ENCODE measurements around the gene CFAP74.

The CFAP74 gene

DNA sequence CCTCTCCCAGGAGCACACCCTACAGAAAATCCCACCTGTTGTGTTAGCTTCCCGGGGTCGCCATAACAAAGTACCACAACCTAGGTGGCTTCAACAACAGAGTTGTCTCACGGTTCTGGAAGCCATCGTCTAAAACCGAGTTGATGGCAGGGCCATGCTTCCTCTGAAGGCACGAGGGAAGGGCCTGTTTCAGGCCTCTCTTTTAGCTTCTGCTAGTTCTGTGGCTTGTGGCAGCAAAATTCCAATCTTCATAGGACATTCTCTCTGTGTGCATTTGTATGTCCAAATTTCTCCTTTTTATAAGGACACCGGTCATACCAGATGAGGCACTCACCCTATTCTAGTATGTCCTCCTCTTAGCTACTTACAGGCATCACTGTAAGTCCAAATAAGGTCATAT, 3.2 kb downstream of the CFAP74 start:
- no peak overlapping the region for H3K4me2 ChIP-seq (ENCODE audit: low read depth, low read length, poor library complexity, severe bottlenecking)
- no peaks in the 10 kb centered on the region for H3K79me2 ChIP-seq (ENCODE audit: insufficient read depth, low read length)
- no peaks in the 10 kb centered on the region for H3K36me3 ChIP-seq (ENCODE audit: insufficient read depth, low read length)
- H3K4me3 ChIP-seq (ENCODE audit: low read length, poor library complexity, severe bottlenecking), result no peak overlapping the region
- H4K20me1 ChIP-seq (ENCODE audit: insufficient read depth, low read length, poor library complexity, severe bottlenecking), result no peaks in the 10 kb centered on the region
- no peaks in the 10 kb centered on the region for H3F3A ChIP-seq (ENCODE audit: low read depth)
- no peak overlapping the region for H3K9ac ChIP-seq (ENCODE audit: low read depth, low read length, poor library complexity, severe bottlenecking)
- H3K9me2 ChIP-seq (replicated peaks; ENCODE audit: low read depth, low read length), result no peaks in the 10 kb centered on the region
- no peaks in the 10 kb centered on the region for H3K9me3 ChIP-seq (ENCODE audit: insufficient read depth, low read depth, low read length)
- H2AFZ ChIP-seq (ENCODE audit: low read length), result no peak overlapping the region
- no peak for TF ChIP-seq EZH2phosphoT487 (IDR thresholded peaks at IDR 0.05; ENCODE audit: borderline replicate concordance)
- TF ChIP-seq, protein P1, sequence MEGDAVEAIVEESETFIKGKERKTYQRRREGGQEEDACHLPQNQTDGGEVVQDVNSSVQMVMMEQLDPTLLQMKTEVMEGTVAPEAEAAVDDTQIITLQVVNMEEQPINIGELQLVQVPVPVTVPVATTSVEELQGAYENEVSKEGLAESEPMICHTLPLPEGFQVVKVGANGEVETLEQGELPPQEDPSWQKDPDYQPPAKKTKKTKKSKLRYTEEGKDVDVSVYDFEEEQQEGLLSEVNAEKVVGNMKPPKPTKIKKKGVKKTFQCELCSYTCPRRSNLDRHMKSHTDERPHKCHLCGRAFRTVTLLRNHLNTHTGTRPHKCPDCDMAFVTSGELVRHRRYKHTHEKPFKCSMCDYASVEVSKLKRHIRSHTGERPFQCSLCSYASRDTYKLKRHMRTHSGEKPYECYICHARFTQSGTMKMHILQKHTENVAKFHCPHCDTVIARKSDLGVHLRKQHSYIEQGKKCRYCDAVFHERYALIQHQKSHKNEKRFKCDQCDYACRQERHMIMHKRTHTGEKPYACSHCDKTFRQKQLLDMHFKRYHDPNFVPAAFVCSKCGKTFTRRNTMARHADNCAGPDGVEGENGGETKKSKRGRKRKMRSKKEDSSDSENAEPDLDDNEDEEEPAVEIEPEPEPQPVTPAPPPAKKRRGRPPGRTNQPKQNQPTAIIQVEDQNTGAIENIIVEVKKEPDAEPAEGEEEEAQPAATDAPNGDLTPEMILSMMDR (conservative IDR thresholded peaks at IDR 0.05; ENCODE audit: low read length), result no peak
- H3K27me3 ChIP-seq (ENCODE audit: insufficient read depth, low read length, poor library complexity, severe bottlenecking), result no peaks in the 10 kb centered on the region
- H3K4me1 ChIP-seq (ENCODE audit: insufficient read depth, low read length, poor library complexity, severe bottlenecking), result no peaks in the 10 kb centered on the region

DNA sequence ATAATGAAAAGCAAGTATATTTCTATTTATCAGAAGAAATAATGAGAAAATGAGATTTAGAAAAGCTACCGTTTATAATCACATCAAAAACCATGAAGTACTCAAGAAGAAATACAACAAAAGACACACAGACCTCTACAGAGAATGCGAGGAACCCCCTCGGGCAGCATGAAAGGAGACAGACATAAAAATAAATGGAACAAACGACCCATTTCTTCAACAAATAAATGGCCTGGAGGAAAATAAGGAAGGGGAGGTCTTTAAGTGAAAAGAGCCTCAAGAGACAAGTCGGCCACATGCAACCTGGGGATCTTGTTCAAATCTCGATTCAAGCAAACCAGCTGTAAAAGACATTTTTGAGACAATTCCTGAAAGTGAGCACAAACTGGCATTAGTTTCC, 6.0 kb downstream of the CFAP74 start:
- no peak overlapping the region for H3K4me2 ChIP-seq (ENCODE audit: low read depth, low read length, poor library complexity, severe bottlenecking)
- no peaks in the 10 kb centered on the region for H3K27me3 ChIP-seq (ENCODE audit: insufficient read depth, low read length, poor library complexity, severe bottlenecking)
- TF ChIP-seq EZH2phosphoT487 (IDR thresholded peaks at IDR 0.05; ENCODE audit: borderline replicate concordance), result no peak
- TF ChIP-seq, protein P1 (conservative IDR thresholded peaks at IDR 0.05; ENCODE audit: low read length), result no peak
- H3K9me3 ChIP-seq (ENCODE audit: insufficient read depth, low read depth, low read length), result no peaks in the 10 kb centered on the region
- no peaks in the 10 kb centered on the region for H3K4me1 ChIP-seq (ENCODE audit: insufficient read depth, low read length, poor library complexity, severe bottlenecking)
- H3K4me3 ChIP-seq (ENCODE audit: low read length, poor library complexity, severe bottlenecking), result no peak overlapping the region
- no peaks in the 10 kb centered on the region for H3K79me2 ChIP-seq (ENCODE audit: insufficient read depth, low read length)
- H2AFZ ChIP-seq (ENCODE audit: low read length), result no peak overlapping the region
- H3K36me3 ChIP-seq (ENCODE audit: insufficient read depth, low read length), result no peaks in the 10 kb centered on the region
- H3K9ac ChIP-seq (ENCODE audit: low read depth, low read length, poor library complexity, severe bottlenecking), result no peak overlapping the region
- no peaks in the 10 kb centered on the region for H3K9me2 ChIP-seq (replicated peaks; ENCODE audit: low read depth, low read length)
- H3F3A ChIP-seq (ENCODE audit: low read depth), result no peaks in the 10 kb centered on the region
- no peaks in the 10 kb centered on the region for H4K20me1 ChIP-seq (ENCODE audit: insufficient read depth, low read length, poor library complexity, severe bottlenecking)

DNA sequence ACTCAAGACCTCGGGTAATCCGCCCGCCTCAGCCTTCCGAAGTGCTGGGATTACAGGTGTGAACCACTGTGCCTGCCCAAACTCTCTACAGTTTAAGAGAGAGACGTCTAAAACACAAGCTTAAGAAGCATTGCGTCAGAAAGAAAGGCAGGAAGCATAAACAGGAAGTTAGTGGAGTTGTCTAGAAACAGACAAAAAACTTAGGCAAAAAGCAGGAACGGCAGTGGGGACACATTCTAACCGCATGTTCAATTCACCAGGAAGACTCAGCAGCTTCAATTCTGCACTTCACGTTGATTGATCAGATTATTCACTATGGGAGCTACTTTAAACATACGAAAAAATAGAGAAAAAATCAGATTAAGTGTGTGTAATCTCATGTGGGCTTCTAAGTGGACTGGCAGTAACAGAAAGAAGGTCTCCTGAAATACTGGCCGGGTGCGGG, 7.4 kb downstream of the CFAP74 start:
- no peaks in the 10 kb centered on the region for H3K27me3 ChIP-seq (ENCODE audit: insufficient read depth, low read length, poor library complexity, severe bottlenecking)
- TF ChIP-seq, protein P1 (conservative IDR thresholded peaks at IDR 0.05; ENCODE audit: low read length), result no peak
- no peak for TF ChIP-seq EZH2phosphoT487 (IDR thresholded peaks at IDR 0.05; ENCODE audit: borderline replicate concordance)

More for the DNA sequence above, 7.4 kb downstream of the CFAP74 start:
- Histone ChIP-seq H3F3A (ENCODE audit: low read depth) (no peaks in the 10 kb centered on the region), H3K79me2 (ENCODE audit: insufficient read depth, low read length) (no peaks in the 10 kb centered on the region), H3K4me3 (ENCODE audit: low read length, poor library complexity, severe bottlenecking) (no peak overlapping the region), H2AFZ (ENCODE audit: low read length) (peak overlapping the region; percentile 77), H3K9ac (ENCODE audit: low read depth, low read length, poor library complexity, severe bottlenecking) (no peak overlapping the region), H3K9me3 (ENCODE audit: insufficient read depth, low read depth, low read length) (no peaks in the 10 kb centered on the region), H3K36me3 (ENCODE audit: insufficient read depth, low read length) (no peaks in the 10 kb centered on the region), H4K20me1 (ENCODE audit: insufficient read depth, low read length, poor library complexity, severe bottlenecking) (no peaks in the 10 kb centered on the region), H3K4me1 (ENCODE audit: insufficient read depth, low read length, poor library complexity, severe bottlenecking) (no peaks in the 10 kb centered on the region), H3K4me2 (ENCODE audit: low read depth, low read length, poor library complexity, severe bottlenecking) (no peak overlapping the region), H3K9me2 (replicated peaks; ENCODE audit: low read depth, low read length) (no peaks in the 10 kb centered on the region)
